Measurements from ENCODE around the gene ELMO2.

The ELMO2 gene

DNA sequence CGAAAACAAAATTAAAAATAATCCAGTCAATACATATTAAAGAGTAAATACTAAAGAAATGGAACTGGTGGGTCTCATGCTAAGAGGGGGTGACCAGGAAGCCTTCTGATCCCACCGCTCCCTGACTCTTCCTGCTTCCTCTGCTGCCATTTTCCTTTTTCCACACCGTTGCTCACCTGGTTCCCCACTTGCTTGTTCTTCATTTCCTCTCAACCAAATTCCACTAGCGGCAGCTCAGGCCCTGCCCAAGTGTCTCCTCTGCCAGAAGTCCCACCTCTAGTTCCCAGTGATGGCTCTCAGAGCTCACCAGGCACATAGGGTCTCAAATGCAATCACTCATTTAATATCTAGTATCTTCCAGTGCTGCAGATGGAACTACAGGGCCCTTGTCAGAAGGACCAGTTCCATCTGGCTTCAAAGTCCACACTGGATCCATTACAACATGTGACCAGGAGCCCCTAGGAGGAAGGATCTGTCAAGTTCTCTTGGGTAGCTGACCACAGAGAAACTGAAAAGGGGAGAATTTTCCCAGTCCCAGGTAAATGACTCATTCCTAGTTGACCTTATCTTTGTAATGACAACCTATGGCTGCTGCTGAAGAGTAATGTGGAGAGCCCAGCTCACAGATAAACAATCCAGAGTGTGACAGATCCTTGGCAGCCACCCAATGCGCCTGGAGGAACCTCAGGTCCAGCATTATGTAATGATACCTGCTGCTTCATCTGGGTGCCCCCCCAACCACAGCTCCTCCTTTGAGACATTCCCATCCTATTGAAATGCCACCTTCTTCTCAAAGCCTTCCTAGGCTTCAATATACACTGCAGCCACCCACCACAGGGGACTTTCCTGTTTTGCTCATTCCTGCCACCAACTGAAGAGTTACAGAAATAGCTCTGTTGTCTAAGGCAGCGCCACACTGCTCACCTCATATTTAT lies 38.2 kb downstream of the ELMO2 start:
- DNase-seq (ENCODE audit: low spot score), result no peak

DNA sequence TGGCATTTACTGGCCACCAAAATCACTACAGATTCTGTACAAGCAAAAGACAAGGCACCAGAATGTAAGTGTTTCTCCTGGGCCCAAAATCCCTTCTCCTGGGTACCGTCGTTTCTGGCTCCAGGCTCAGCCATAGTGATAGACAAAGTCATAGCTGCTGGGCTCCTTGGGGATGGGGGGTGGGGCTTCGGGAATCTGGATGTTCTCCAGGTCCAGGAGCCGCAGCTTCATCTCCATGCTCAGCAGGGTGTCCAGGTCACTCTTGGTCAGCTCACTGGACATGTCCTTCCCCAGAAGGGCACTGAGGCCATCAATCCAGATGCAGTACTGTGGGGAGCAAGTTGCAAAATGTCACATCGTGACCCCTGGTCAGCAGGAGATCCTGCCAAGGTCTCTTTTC lies 39.2 kb downstream of the ELMO2 start:
- no peak for DNase-seq (ENCODE audit: low spot score)

GRCh38 chr20:46366826-46367225 lies 39.6 kb downstream of the ELMO2 start:
- DNase-seq (ENCODE audit: low spot score), result no peak

DNA sequence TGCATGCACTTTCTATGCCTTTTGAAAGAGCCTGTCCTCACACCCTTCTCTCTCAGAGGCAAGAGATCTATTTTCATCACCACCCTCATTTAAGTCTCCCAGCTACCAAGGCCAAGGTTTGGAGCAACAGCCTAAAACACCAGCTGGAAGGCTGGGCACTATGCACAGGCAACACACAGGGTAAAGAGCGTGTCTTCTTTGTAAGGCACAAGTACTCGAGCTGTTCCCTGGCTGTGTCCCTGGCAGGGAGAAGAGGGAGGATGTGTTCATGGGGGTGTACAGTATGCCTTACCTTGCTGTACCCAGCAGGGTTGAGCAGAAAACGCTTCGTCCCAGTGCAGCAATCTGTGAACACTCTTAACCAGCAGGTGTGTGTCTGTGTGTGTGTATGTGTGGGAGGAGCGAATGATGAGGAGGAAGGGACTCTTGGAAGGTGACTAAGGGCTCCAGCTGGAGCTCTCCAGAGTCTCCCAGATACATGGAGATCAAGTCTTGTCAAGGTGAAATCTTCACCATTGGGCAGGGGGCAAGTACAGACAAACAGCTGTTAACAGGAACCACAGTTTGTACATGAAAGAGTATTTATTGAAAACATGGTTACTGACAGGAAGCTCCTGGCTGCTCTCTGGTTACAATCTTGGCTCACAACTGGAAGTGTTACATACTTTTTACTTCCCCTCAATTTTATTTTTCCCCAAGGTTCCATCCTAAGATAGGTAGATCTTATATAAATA lies 40.8 kb downstream of the ELMO2 start:
- no peak for DNase-seq (ENCODE audit: low spot score)

- DNase-seq (ENCODE audit: low spot score), result no peak
Measured at GRCh38 chr20:46364670-46365486, 41.5 kb downstream of the ELMO2 start.

DNA sequence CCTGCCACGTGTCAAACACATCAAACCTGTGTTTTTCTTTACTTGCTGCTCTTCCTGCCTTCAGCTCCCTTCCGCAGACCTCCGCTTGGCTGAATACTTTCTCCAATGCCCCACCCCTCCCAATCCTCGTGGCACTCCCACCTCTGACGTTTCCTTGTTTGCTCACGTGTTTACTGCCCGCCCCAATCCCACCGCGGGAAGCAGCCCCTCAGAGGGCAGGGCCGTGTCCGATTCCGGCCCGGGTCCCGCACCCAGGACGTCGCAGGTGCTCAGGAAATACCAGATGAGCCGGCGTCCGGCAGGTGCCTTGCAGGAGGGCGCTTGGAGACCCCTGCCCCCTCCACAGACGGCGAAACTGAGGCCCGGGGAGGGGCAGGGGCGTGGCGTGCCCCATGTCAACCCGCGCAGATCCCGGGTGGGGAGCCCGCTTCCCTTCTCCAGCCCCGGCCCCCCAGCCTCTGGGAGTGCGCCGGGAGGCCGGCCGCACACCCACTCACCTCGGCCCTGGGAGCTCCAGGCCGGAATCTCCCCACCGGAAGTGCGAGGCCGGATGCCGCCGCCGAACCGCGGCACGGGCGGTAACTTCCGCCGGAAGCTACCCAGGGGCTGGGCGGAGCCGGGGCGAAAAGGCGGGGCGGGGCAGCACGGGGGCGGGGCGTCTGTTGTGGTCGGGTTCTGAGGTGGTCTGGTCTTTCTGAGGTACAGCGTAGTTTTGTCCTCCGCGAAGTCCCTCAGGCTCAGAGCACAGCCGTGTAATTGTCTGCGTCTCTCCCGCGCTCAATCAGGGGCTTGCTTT lies 42.3 kb downstream of the ELMO2 start:
- peak; percentile 96 for DNase-seq (ENCODE audit: low spot score)

DNA sequence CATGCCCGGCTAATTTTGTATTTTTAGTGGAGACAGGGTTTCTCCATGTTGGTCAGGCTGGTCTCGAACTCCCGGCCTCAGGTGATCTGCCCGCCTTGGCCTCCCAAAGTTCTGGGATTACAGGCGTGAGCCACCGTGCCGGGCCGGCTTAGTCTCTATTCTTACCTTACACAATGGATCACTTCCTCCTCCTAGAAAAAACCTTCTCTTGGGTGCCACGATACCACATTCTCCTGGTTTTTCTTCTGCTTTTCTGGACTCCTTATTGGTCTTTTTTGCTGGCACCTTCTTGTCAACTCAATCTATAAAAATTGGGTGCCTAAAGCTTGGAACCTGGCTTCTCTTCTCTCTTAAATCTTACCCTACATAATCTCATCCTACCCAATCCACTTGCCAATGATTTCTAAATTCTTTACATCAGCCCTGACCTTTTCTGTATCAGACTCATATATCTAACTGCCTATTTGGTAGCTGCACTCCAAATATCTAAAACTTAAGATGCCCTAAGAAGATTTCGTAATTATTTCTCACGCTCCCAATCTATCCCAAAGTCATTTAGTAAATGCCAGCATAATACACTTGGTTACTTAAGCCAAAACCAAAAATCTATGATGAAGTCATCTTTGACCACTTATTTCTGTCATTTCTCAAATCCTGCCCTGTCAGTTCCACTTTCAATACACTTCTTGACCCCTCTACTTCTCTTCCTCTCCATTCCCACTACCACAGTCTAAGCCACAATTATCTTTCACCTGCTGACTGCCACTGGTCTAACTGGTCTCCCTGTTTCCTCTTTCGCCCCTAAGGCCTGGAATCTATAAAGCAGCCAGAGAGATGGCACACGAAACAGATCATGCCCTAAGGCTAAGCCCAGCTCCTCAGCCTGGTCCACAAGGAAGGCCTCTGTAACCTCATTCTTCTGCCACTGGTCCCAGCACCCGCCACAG lies 43.2 kb downstream of the ELMO2 start:
- no peak for DNase-seq (ENCODE audit: low spot score)

DNA sequence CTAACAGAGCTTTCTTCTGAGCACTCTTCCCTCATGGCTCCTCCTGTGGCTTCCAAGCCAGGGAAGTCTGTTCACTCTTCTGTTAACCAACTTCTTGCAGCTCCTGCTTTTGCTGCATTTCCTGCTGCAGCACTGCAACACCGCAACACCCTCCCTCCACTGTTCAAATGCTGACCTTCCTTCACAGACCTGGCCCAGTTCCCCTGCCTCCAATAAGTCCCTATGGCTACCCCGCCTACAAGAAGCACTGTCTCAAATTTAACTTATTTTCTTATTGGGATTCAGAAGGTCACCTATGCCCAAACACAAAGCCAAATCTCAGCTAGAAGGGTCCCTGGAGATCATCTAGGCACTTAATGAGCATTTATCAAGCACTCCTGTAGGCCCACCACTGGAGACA lies 44.6 kb downstream of the ELMO2 start:
- no peak for DNase-seq (ENCODE audit: low spot score)

- no peak for DNase-seq (ENCODE audit: low spot score)
Measured at GRCh38 chr20:46361381-46361780, 45.0 kb downstream of the ELMO2 start.

DNA sequence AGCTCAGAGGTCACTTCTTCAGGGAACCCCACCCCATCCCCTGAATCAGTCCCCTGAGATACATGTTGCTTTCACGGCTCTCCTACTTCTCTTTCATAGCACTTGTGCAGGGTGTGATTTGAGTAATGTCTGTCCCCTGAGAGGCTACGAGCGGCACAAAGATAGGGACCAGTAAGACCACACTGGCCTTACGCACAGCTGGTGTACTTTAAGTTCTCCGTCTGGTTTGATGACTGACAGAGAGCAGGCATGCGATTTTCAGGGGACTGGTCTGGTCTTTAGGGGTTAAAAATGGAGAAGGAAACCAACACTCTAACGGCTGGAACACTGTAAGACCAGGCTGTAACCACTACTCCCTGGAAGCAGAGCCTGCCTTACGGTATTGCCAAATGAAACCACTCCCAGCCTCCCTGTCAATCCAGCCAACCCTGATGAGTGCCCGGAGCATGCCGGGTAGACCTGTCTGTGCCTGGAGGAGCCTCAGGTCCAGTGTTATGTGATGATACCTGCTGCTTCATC lies 47.1 kb downstream of the ELMO2 start:
- DNase-seq (ENCODE audit: low spot score), result no peak

GRCh38 chr20:46358346-46359058 lies 47.9 kb downstream of the ELMO2 start:
- no peak for DNase-seq (ENCODE audit: low spot score)

DNA sequence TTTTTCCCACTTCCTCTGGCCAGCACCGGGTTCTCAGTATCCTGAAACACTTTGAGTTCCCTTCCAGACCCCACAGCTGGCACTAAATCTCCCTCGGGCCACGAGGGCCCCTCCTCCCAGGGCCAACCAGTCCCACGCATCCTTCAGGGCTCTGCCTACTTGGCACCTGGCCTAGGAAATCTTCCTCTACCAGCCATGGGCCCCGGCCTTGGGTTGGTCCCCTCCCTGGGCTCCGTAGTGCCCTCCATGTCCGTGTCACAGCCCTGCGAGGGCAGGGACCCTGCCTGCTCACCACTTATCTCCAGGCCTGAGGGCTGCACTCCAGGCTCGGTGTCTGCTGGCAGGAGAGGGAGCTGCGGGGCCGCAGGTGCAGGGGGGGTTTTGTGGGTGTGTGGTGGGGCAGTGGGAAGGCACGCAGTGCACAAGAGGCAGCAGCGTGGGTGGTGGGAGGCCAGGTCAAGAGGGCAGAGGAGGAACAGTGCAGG lies 49.3 kb downstream of the ELMO2 start:
- no peak for DNase-seq (ENCODE audit: low spot score)

GRCh38 chr20:46356195-46357029 lies 50.0 kb downstream of the ELMO2 start:
- no peak for DNase-seq (ENCODE audit: low spot score)

DNA sequence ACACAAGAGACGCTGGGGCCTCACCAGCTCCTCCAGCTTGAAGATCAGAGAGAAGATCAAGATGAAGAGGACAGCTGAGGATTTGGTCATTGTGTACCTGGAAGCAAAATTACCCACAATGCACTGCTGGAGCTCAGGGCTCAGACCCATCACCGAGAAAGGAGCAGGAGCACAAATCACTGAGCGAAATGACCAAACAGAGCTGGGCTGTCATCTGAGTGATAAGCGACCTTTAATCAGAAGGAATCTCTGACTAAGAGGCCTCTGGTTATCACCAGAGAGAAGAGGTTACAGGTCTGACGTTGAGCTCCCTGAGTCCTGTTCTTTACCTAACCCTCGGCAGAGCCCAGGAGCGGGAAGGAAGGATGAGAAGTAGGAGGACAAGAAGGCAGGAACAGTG lies 50.6 kb downstream of the ELMO2 start:
- DNase-seq (ENCODE audit: low spot score), result no peak

DNA sequence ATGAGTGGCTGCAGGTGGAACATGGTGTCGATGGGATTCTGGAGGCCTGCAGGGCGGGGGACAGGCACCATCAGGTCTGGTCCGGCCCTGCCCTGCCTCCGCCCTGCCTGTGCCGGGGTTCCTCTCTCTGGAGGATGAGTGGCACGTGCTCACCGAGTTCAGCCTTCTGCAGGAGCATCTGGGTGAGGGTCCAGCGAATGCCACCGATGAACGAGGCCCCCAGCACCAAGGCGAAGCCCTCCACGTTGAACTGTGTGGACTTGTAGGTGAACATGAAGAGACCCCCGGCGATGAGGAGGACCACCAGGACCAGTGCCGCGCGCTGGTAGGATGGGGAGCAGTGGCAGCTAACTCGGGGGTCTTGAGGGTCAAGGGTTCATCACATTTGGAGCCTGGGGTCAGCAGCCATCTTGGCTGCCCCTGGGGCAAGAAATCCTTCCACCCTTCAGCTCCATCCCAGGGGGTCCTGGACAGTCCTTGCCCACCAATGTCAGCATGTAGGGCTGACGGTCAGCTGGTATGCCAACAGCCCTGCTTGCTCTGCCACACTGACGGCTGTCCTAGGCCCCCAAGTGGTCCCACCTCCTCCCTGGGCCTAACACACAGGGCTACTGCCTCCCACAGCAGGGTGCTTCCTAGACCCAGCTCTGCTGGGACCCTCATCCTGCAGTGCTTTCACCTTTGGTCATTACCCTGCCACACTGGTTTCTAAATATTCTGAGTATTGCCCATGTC lies 51.3 kb downstream of the ELMO2 start:
- DNase-seq (ENCODE audit: low spot score), result no peak

GRCh38 chr20:46354207-46354555 lies 52.2 kb downstream of the ELMO2 start:
- no peak for DNase-seq (ENCODE audit: low spot score)

GRCh38 chr20:46353500-46354206 lies 52.8 kb downstream of the ELMO2 start:
- DNase-seq (ENCODE audit: low spot score), result no peak
